ENCODE results near the gene CFAP206. TPM values are rescaled to one million over a fixed set of nuclear protein-coding genes. Genes with fewer than 3 reads are reported as not detected.

The CFAP206 gene
- total and polyA plus RNA-seq, 2 experiments from 2014 or later: 0.40 TPM; not detected in 1

- no peak for DNase-seq (ENCODE audit: low read depth in 1 of 2, low spot score in 1 of 2)
- Histone ChIP-seq H3K36me3 (no peaks in the 10 kb centered on the region), H3K27me3 (no peaks in the 10 kb centered on the region), H3K4me1 (ENCODE audit: low read depth) (no peaks in the 10 kb centered on the region), H3K27ac (no peak overlapping the region), H3K9me3 (ENCODE audit: low read depth) (no peaks in the 10 kb centered on the region), H3K4me3 (no peak overlapping the region)
- TF ChIP-seq, protein P1, sequence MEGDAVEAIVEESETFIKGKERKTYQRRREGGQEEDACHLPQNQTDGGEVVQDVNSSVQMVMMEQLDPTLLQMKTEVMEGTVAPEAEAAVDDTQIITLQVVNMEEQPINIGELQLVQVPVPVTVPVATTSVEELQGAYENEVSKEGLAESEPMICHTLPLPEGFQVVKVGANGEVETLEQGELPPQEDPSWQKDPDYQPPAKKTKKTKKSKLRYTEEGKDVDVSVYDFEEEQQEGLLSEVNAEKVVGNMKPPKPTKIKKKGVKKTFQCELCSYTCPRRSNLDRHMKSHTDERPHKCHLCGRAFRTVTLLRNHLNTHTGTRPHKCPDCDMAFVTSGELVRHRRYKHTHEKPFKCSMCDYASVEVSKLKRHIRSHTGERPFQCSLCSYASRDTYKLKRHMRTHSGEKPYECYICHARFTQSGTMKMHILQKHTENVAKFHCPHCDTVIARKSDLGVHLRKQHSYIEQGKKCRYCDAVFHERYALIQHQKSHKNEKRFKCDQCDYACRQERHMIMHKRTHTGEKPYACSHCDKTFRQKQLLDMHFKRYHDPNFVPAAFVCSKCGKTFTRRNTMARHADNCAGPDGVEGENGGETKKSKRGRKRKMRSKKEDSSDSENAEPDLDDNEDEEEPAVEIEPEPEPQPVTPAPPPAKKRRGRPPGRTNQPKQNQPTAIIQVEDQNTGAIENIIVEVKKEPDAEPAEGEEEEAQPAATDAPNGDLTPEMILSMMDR (IDR thresholded peaks at IDR 0.05; ENCODE audit: low read depth, low read length): no peak
Observed at GRCh38 chr6:87384449-87384848, 23.3 kb upstream of the CFAP206 start.

- TF ChIP-seq, protein P1 (IDR thresholded peaks at IDR 0.05; ENCODE audit: low read depth, low read length): peak; percentile 55
- DNase-seq (ENCODE audit: low read depth in 1 of 2, low spot score in 1 of 2): peak; percentile 52 to 66
- Histone ChIP-seq H3K36me3 (no peaks in the 10 kb centered on the region), H3K4me1 (ENCODE audit: low read depth) (no peaks in the 10 kb centered on the region), H3K27ac (no peak overlapping the region), H3K9me3 (ENCODE audit: low read depth) (no peaks in the 10 kb centered on the region), H3K4me3 (no peak overlapping the region), H3K27me3 (no peaks in the 10 kb centered on the region)
Observed at GRCh38 chr6:87391334-87391733, 16.4 kb upstream of the CFAP206 start.

- Histone ChIP-seq H3K36me3 (no peaks in the 10 kb centered on the region), H3K4me1 (ENCODE audit: low read depth) (no peaks in the 10 kb centered on the region), H3K27me3 (no peaks in the 10 kb centered on the region), H3K27ac (no peak overlapping the region), H3K9me3 (ENCODE audit: low read depth) (no peaks in the 10 kb centered on the region), H3K4me3 (no peak overlapping the region)
- TF ChIP-seq, protein P1 (IDR thresholded peaks at IDR 0.05; ENCODE audit: low read depth, low read length): peak; percentile 65
- DNase-seq (ENCODE audit: low read depth in 1 of 2, low spot score in 1 of 2): peak; percentile 79 to 80
Observed at GRCh38 chr6:87393026-87393622, 14.6 kb upstream of the CFAP206 start.

- Histone ChIP-seq H3K9me3 (ENCODE audit: low read depth) (no peaks in the 10 kb centered on the region), H3K27me3 (no peaks in the 10 kb centered on the region), H3K36me3 (no peaks in the 10 kb centered on the region), H3K27ac (no peak overlapping the region), H3K4me1 (ENCODE audit: low read depth) (no peaks in the 10 kb centered on the region), H3K4me3 (no peak overlapping the region)
- TF ChIP-seq, protein P1 (IDR thresholded peaks at IDR 0.05; ENCODE audit: low read depth, low read length): no peak
- DNase-seq (ENCODE audit: low read depth in 1 of 2, low spot score in 1 of 2): no peak
Observed at GRCh38 chr6:87395431-87395830, 12.3 kb upstream of the CFAP206 start.

DNA sequence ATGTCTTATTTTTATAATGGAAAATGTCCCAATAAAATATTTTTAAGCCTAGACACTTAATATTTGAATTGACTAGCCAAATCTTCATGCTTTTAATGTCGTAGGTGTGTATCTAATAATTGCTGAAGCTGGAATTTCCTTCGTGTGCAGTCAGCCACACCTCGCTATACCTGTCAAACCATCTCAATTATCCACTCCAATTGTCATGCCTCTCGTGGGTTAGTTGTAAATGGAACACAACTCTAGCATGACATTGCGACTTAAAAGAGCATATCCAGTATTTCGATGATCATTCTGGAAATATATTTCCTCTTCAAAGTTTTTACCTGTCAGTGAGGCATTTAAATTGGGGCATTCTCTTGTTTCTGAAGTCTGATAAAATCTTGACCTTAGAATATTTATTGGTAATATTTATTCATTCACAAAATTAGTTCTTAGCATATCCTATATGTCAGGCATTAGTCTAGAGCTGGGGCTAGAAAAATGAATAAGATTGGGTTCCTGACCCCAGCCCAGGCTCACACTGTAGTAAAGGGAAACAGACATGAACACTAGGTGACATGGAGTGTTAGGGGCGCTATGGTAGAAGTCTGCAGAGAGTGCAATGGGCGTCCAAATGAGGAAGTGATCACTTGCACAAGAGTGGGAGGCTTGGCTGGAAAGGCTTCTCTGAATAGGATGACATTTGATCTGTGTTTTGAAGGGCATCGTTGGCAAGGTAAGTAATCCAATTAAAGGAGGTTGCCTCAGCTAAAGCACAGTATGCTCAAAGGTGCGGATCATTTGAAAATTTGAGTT, 11.0 kb upstream of the CFAP206 start:
- no peaks in the 10 kb centered on the region for H3K27me3 ChIP-seq
- H3K4me1 ChIP-seq (ENCODE audit: low read depth): no peaks in the 10 kb centered on the region
- H3K4me3 ChIP-seq: no peak overlapping the region
- H3K9me3 ChIP-seq (ENCODE audit: low read depth): no peaks in the 10 kb centered on the region
- no peaks in the 10 kb centered on the region for H3K36me3 ChIP-seq
- TF ChIP-seq, protein P1 (IDR thresholded peaks at IDR 0.05; ENCODE audit: low read depth, low read length): no peak
- H3K27ac ChIP-seq: no peak overlapping the region
- DNase-seq (ENCODE audit: low read depth in 1 of 2, low spot score in 1 of 2): no peak

Measured in cardiac muscle cell (in vitro differentiated cells and primary cell).